ENCODE measurements around the gene PIP4K2C.

DNA sequence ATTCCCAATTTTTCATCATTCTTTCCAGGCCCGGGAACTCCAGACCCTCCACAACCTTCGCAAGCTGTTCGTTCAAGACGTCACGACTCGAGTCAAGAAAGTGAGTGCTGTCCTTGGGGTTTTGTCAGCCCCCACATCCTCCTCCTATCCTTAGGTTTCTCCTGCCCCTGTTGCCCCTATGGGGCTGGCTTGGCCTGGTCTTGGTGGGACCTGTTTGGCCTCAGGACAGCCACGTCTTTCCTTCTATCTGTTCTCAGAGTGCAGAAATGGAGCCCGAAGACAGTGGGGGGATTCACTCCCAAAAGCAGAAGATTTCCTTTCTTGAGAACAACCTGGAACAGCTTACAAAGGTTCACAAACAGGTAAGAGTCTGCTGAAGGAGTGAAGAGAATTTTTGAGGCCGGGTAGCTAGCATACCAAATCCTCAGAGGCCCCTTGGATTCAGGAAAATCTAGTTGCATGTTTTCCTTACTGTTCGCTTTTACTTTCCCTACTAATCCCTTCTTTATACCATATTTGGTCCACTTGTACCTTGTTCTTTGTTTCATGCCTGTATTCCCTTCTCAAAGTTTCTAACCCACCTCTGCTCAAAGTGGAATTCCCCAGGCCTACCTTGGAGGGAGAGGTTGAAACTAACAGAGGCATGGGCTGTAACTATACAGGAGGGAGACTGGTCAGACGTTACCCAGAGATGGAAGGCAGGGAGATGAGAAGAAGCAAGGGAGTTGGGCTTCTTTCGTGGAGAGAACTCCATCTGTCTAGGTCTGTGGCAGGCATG lies 12.8 kb upstream of the PIP4K2C start:
- TF ChIP-seq CTCF (IDR thresholded peaks at IDR 0.05) (no peak), POLR2A (IDR thresholded peaks at IDR 0.05) (no peak)

Measured in right lobe of liver (tissue), 4 donors.